Stimulated activated CD8-positive, alpha-beta memory T cell treated with anti-CD3 and anti-CD28 coated beads, Interleukin-4, amount 100 ng/mL, for 48 hours (primary cell): Measurements from ENCODE around the gene BRK1.
"Not testable (repeated sequence)": the region's sequence is repeated elsewhere in the genome, so short reads cannot be mapped to it uniquely, and the experiment has no call there.

Source experiments
- DNase-seq: peaks from one replicate; pipeline ENCODE4 v3.0.0-alpha.2; 2020

The BRK1 gene

GRCh38 chr3:10115326-10116137, at the start of gene BRK1:
TSS of gene BRK1 (plus strand) at chr3:10115675. CDS start at chr3:10115702, 27 bp downstream.
- peak; percentile 95 for DNase-seq

- DNase-seq = not testable (repeated sequence)
These were observed 45.4 kb upstream of the BRK1 start for GRCh38 chr3:10070077-10070476.

GRCh38 chr3:10074666-10075065, 40.8 kb upstream of the BRK1 start:
- no peak for DNase-seq

- no peak for DNase-seq
These were observed 33.6 kb upstream of the BRK1 start for GRCh38 chr3:10081871-10082270.

GRCh38 chr3:10085738-10086137, 29.7 kb upstream of the BRK1 start:
- DNase-seq = no peak

GRCh38 chr3:10088256-10088655, 27.2 kb upstream of the BRK1 start:
- DNase-seq = no peak

- no peak for DNase-seq
These were observed 25.3 kb upstream of the BRK1 start for GRCh38 chr3:10090179-10090578.

- DNase-seq = not testable (repeated sequence)
These were observed 24.7 kb upstream of the BRK1 start for GRCh38 chr3:10090774-10091173.

- DNase-seq = not testable (repeated sequence)
These were observed 24.1 kb upstream of the BRK1 start for GRCh38 chr3:10091387-10091786.

- no peak for DNase-seq
These were observed 21.8 kb upstream of the BRK1 start for GRCh38 chr3:10093678-10094077.

- no peak for DNase-seq
These were observed 16.4 kb upstream of the BRK1 start for GRCh38 chr3:10099041-10099440.

GRCh38 chr3:10106919-10107318, 8.6 kb upstream of the BRK1 start:
- DNase-seq = no peak

- no peak for DNase-seq
These were observed 7.4 kb upstream of the BRK1 start, which contains the start of gene FANCD2OS for GRCh38 chr3:10108091-10108490. TSS of gene FANCD2OS (minus strand) at chr3:10108255. CDS start at chr3:10104774, 3,481 bp downstream.

- DNase-seq = no peak
These were observed 624 bp downstream of the BRK1 start for GRCh38 chr3:10116138-10116460.

GRCh38 chr3:10116928-10117327, 1.5 kb downstream of the BRK1 start:
- DNase-seq = no peak

- DNase-seq = no peak
These were observed 3.9 kb downstream of the BRK1 start for GRCh38 chr3:10119376-10119775.

- no peak for DNase-seq
These were observed 5.6 kb downstream of the BRK1 start for GRCh38 chr3:10121064-10121463.

- DNase-seq = no peak
These were observed 7.2 kb downstream of the BRK1 start for GRCh38 chr3:10122724-10123123.

- not testable (repeated sequence) for DNase-seq
These were observed 20.4 kb downstream of the BRK1 start for GRCh38 chr3:10135872-10136271.

- DNase-seq = no peak
These were observed 21.0 kb downstream of the BRK1 start for GRCh38 chr3:10136426-10137005.

GRCh38 chr3:10137178-10137577, 21.7 kb downstream of the BRK1 start:
- DNase-seq = no peak

- DNase-seq = no peak
These were observed 25.6 kb downstream of the BRK1 start for GRCh38 chr3:10140996-10141546.

- DNase-seq = no peak
These were observed 27.5 kb downstream of the BRK1 start for GRCh38 chr3:10142707-10143560.
